ENCODE data around the gene BIRC7. TPM values are rescaled to one million over a fixed set of nuclear protein-coding genes. Genes with fewer than 3 reads are reported as not detected.

The BIRC7 gene
- total RNA-seq, 1 experiment from 2014 or later: 0.96 TPM

DNA sequence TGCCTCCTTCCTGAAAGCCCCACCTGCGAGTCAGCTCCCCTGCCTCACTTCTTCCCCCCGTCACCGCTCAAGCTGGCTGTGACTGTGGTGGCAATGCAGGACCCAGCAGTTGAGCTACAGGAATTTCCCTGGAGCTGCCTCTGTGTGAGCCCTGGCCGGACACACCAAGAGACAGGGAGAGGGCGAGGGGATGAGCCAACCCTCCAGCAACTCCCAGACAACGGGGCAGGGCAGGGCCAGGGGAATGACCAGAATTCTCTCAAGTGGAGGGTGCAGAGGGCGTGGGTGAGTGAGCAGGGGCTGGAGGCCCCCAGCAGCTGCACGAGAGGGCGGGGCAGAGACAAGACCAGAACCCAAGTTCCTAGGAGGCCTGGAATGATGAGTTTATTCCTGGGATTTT, 32.0 kb downstream of the BIRC7 start:
- H3K9ac ChIP-seq (ENCODE audit: low read length): no peak overlapping the region
- ChIA-PET RAD21 (ENCODE audit: low non-redundant PET in 1 of 2, low total read pairs in 2 of 2, uncharacterized antibody in 2 of 2, unreplicated experiment in 2 of 2) (no interaction called here), CTCF (no interaction called here), POLR2A (no interaction called here)
- H3K27ac ChIP-seq (ENCODE audit: low read depth, low read length): no peak overlapping the region
- no TSS peak for BruUV-seq (replicated peaks)
- no peaks in the 10 kb centered on the region for H3K36me3 ChIP-seq (ENCODE audit: control insufficient read depth in 1 of 2, insufficient read depth in 2 of 2, low read length in 2 of 2)
- ATAC-seq (no peak), DNase-seq (ENCODE audit: low read depth, low spot score) (no peak)
- H3K9me3 ChIP-seq (ENCODE audit: control insufficient read depth in 1 of 2, insufficient read depth in 1 of 2, low read depth in 1 of 2, low read length in 2 of 2): no peaks in the 10 kb centered on the region
- intact Hi-C loops (cut with micrococcal nuclease): no loop called here
- H3K9me2 ChIP-seq (ENCODE audit: insufficient read depth): no peaks in the 10 kb centered on the region
- no peaks in the 10 kb centered on the region for H3K27me3 ChIP-seq (ENCODE audit: insufficient read depth, low read length)
- TF ChIP-seq, protein P1, sequence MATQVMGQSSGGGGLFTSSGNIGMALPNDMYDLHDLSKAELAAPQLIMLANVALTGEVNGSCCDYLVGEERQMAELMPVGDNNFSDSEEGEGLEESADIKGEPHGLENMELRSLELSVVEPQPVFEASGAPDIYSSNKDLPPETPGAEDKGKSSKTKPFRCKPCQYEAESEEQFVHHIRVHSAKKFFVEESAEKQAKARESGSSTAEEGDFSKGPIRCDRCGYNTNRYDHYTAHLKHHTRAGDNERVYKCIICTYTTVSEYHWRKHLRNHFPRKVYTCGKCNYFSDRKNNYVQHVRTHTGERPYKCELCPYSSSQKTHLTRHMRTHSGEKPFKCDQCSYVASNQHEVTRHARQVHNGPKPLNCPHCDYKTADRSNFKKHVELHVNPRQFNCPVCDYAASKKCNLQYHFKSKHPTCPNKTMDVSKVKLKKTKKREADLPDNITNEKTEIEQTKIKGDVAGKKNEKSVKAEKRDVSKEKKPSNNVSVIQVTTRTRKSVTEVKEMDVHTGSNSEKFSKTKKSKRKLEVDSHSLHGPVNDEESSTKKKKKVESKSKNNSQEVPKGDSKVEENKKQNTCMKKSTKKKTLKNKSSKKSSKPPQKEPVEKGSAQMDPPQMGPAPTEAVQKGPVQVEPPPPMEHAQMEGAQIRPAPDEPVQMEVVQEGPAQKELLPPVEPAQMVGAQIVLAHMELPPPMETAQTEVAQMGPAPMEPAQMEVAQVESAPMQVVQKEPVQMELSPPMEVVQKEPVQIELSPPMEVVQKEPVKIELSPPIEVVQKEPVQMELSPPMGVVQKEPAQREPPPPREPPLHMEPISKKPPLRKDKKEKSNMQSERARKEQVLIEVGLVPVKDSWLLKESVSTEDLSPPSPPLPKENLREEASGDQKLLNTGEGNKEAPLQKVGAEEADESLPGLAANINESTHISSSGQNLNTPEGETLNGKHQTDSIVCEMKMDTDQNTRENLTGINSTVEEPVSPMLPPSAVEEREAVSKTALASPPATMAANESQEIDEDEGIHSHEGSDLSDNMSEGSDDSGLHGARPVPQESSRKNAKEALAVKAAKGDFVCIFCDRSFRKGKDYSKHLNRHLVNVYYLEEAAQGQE (IDR thresholded peaks at IDR 0.05; ENCODE audit: low read depth): no peak
- no peak for TF ChIP-seq POLR2AphosphoS5 (IDR thresholded peaks at IDR 0.05; ENCODE audit: low read depth, low read length)
- no peak for TF ChIP-seq EZH2 (IDR thresholded peaks at IDR 0.05)
- no peak for TF ChIP-seq YY1 (IDR thresholded peaks at IDR 0.05; ENCODE audit: extremely low read depth, insufficient replicate concordance, low read depth, low read length)
- TF ChIP-seq POLR2A (IDR thresholded peaks at IDR 0.05; ENCODE audit: borderline replicate concordance, extremely low read depth, insufficient read depth, insufficient read length): no peak
- TF ChIP-seq, protein P2, sequence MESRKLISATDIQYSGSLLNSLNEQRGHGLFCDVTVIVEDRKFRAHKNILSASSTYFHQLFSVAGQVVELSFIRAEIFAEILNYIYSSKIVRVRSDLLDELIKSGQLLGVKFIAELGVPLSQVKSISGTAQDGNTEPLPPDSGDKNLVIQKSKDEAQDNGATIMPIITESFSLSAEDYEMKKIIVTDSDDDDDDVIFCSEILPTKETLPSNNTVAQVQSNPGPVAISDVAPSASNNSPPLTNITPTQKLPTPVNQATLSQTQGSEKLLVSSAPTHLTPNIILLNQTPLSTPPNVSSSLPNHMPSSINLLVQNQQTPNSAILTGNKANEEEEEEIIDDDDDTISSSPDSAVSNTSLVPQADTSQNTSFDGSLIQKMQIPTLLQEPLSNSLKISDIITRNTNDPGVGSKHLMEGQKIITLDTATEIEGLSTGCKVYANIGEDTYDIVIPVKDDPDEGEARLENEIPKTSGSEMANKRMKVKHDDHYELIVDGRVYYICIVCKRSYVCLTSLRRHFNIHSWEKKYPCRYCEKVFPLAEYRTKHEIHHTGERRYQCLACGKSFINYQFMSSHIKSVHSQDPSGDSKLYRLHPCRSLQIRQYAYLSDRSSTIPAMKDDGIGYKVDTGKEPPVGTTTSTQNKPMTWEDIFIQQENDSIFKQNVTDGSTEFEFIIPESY (IDR thresholded peaks at IDR 0.05; ENCODE audit: extremely low read depth, insufficient replicate concordance, low read length): no peak
- TF ChIP-seq, protein P3, sequence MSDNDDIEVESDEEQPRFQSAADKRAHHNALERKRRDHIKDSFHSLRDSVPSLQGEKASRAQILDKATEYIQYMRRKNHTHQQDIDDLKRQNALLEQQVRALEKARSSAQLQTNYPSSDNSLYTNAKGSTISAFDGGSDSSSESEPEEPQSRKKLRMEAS (IDR thresholded peaks at IDR 0.05): no peak
- TF ChIP-seq SIN3A (IDR thresholded peaks at IDR 0.05; ENCODE audit: low read depth): no peak
- TF ChIP-seq, protein P4, sequence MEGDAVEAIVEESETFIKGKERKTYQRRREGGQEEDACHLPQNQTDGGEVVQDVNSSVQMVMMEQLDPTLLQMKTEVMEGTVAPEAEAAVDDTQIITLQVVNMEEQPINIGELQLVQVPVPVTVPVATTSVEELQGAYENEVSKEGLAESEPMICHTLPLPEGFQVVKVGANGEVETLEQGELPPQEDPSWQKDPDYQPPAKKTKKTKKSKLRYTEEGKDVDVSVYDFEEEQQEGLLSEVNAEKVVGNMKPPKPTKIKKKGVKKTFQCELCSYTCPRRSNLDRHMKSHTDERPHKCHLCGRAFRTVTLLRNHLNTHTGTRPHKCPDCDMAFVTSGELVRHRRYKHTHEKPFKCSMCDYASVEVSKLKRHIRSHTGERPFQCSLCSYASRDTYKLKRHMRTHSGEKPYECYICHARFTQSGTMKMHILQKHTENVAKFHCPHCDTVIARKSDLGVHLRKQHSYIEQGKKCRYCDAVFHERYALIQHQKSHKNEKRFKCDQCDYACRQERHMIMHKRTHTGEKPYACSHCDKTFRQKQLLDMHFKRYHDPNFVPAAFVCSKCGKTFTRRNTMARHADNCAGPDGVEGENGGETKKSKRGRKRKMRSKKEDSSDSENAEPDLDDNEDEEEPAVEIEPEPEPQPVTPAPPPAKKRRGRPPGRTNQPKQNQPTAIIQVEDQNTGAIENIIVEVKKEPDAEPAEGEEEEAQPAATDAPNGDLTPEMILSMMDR (IDR thresholded peaks at IDR 0.05 in 2 of 3, conservative IDR thresholded peaks at IDR 0.05 in 1 of 3; ENCODE audit: borderline replicate concordance in 1 of 3, insufficient read depth in 1 of 3, low read depth in 2 of 3, low read length in 2 of 3): no peak
- no peak for TF ChIP-seq EZH2phosphoT487 (IDR thresholded peaks at IDR 0.05; ENCODE audit: borderline replicate concordance)
- TF ChIP-seq ZFX (IDR thresholded peaks at IDR 0.05): no peak
- H3K4me2 ChIP-seq (ENCODE audit: low read length): no peak overlapping the region
- peaks cover under 1% of the 10 kb centered on the region; the same call in 1 of the 2 replicates for H3K79me2 ChIP-seq (ENCODE audit: insufficient read depth, low read length)
- H2AFZ ChIP-seq (ENCODE audit: low read depth, low read length, poor library complexity, severe bottlenecking): no peak overlapping the region
- H4K20me1 ChIP-seq (ENCODE audit: insufficient read depth): no peaks in the 10 kb centered on the region
- H3K4me3 ChIP-seq (replicated peaks in 1 of 2; ENCODE audit: low read depth in 1 of 2, low read length in 2 of 2): no peak overlapping the region
- peaks cover 0 to 15% of the 10 kb centered on the region in 2 experiments; a peak in 1 of 4 replicates for H3K4me1 ChIP-seq (ENCODE audit: control insufficient read depth in 1 of 2, insufficient read depth in 2 of 2, low read length in 2 of 2)
